ENCODE measurements around the gene NTF4. TPM values are rescaled to one million over a fixed set of nuclear protein-coding genes. Genes with fewer than 3 reads are reported as not detected.

NTF4 gene
- total RNA-seq, 4 donors from 2014 or later = 1.3 to 6.8 (median 2.9) TPM

GRCh38 chr19:49091391-49092038, 26.9 kb upstream of the NTF4 start:
- ATAC-seq (no peak), DNase-seq (no peak)
- H3K9me3 ChIP-seq = no peaks in the 10 kb centered on the region
- intact Hi-C loops (cut with DNase I; ENCODE audit: low total_unique reads) (no loop called here), in situ Hi-C loops (cut with MboI; ENCODE audit: low sequenced_read_pairs in 4 of 4) (loop anchor here in 1 of 4 donors (10.0 kb wide), 1 partner anchor 113 kb away; no protein-coding TSS in a partner anchor)
- no peak overlapping the region for H3K27ac ChIP-seq
- peaks cover 34 to 38% of the 10 kb centered on the region in 2 donors for H3K4me1 ChIP-seq
- no peak overlapping the region for H3K4me3 ChIP-seq
- H3K27me3 ChIP-seq = no peaks in the 10 kb centered on the region
- TF ChIP-seq POLR2A (IDR thresholded peaks at IDR 0.05) = no peak
- TF ChIP-seq CTCF (IDR thresholded peaks at IDR 0.05 in 4 of 5, conservative IDR thresholded peaks at IDR 0.05 in 1 of 5) = no peak
- H3K36me3 ChIP-seq = peaks cover 0 to 58% of the 10 kb centered on the region in 2 donors

- peaks cover 0 to 28% of the 10 kb centered on the region in 2 donors for H3K36me3 ChIP-seq
- DNase-seq (no peak), ATAC-seq (no peak)
- H3K9me3 ChIP-seq = no peaks in the 10 kb centered on the region
- peak overlapping the region; percentile 88 to 99 (median 92) for H3K4me3 ChIP-seq
- intact Hi-C loops (cut with DNase I; ENCODE audit: low total_unique reads) = no loop called here
- peak overlapping the region; percentile 90 to 98 (median 92) for H3K27ac ChIP-seq
- peaks cover 18 to 26% of the 10 kb centered on the region in 2 donors for H3K4me1 ChIP-seq
- no peak for TF ChIP-seq CTCF (IDR thresholded peaks at IDR 0.05 in 4 of 5, conservative IDR thresholded peaks at IDR 0.05 in 1 of 5)
- TF ChIP-seq POLR2A (IDR thresholded peaks at IDR 0.05) = no peak
- H3K27me3 ChIP-seq = no peaks in the 10 kb centered on the region
- in situ Hi-C loops (cut with MboI; ENCODE audit: low sequenced_read_pairs in 4 of 4) = loop anchor here in 1 of 4 donors (10.0 kb wide), 1 partner anchor 119 kb away; no protein-coding TSS in a partner anchor
Measured at GRCh38 chr19:49086296-49086695, 21.7 kb upstream of the NTF4 start.

GRCh38 chr19:49085868-49086232, 21.2 kb upstream of the NTF4 start:
- ATAC-seq (no peak), DNase-seq (no peak)
- no peak for TF ChIP-seq POLR2A (IDR thresholded peaks at IDR 0.05)
- TF ChIP-seq CTCF (IDR thresholded peaks at IDR 0.05 in 4 of 5, conservative IDR thresholded peaks at IDR 0.05 in 1 of 5) = no peak
- intact Hi-C loops (cut with DNase I; ENCODE audit: low total_unique reads) (loop anchor here (1.0 kb wide), 1 partner anchor 11 kb away; no protein-coding TSS in a partner anchor), in situ Hi-C loops (cut with MboI; ENCODE audit: low sequenced_read_pairs in 4 of 4) (loop anchor here in 1 of 4 donors (10.0 kb wide), 1 partner anchor 119 kb away; no protein-coding TSS in a partner anchor)
- no peaks in the 10 kb centered on the region for H3K9me3 ChIP-seq
- H3K4me3 ChIP-seq = peak overlapping the region; percentile 88 to 99 (median 92)
- H3K4me1 ChIP-seq = peaks cover 18 to 26% of the 10 kb centered on the region in 2 donors
- H3K27ac ChIP-seq = peak overlapping the region; percentile 90 to 98 (median 92)
- H3K36me3 ChIP-seq = peaks cover 0 to 24% of the 10 kb centered on the region in 2 donors
- no peaks in the 10 kb centered on the region for H3K27me3 ChIP-seq

GRCh38 chr19:49085020-49085867, 20.6 kb upstream of the NTF4 start, which contains the start of gene SNRNP70:
Gene SNRNP70 (plus strand): TSS chr19:49085451. CDS start chr19:49086415, 964 bp downstream.
- Histone ChIP-seq H3K4me1 (peaks cover 18 to 26% of the 10 kb centered on the region in 2 donors), H3K27ac (peak within 1 kb of the TSS; percentile 90 to 98 (median 92)), H3K9me3 (no peaks in the 10 kb centered on the region), H3K27me3 (no peaks in the 10 kb centered on the region), H3K4me3 (peak within 1 kb of the TSS; percentile 88 to 99 (median 92)), H3K36me3 (peaks cover 0 to 18% of the 10 kb centered on the region in 2 donors)
- DNase-seq (peak; percentile 99), ATAC-seq (peak; percentile 90 to 94)
- intact Hi-C loops (cut with DNase I; ENCODE audit: low total_unique reads) (loop anchor here (1.0 kb wide), 1 partner anchor 10 kb away; no protein-coding TSS in a partner anchor), in situ Hi-C loops (cut with MboI; ENCODE audit: low sequenced_read_pairs in 4 of 4) (loop anchor here in 1 of 4 donors (10.0 kb wide), 1 partner anchor 120 kb away; no protein-coding TSS in a partner anchor)
- TF ChIP-seq CTCF (IDR thresholded peaks at IDR 0.05 in 4 of 5, conservative IDR thresholded peaks at IDR 0.05 in 1 of 5) (peak in 2 of 5 experiments; percentile 18 to 53), POLR2A (IDR thresholded peaks at IDR 0.05) (peak; percentile 86 to 92)
